GM19193 (cell line): ENCODE data around the gene RPL23.

ENCODE experiments used
- POLR2A ChIP-seq: IDR thresholded peaks from 4 replicates; pipeline ENCODE4 v1.6.1; 2011; ENCODE audit not compliant: insufficient read depth, insufficient read length; ENCODE audit errors: extremely low read depth

Gene RPL23

DNA sequence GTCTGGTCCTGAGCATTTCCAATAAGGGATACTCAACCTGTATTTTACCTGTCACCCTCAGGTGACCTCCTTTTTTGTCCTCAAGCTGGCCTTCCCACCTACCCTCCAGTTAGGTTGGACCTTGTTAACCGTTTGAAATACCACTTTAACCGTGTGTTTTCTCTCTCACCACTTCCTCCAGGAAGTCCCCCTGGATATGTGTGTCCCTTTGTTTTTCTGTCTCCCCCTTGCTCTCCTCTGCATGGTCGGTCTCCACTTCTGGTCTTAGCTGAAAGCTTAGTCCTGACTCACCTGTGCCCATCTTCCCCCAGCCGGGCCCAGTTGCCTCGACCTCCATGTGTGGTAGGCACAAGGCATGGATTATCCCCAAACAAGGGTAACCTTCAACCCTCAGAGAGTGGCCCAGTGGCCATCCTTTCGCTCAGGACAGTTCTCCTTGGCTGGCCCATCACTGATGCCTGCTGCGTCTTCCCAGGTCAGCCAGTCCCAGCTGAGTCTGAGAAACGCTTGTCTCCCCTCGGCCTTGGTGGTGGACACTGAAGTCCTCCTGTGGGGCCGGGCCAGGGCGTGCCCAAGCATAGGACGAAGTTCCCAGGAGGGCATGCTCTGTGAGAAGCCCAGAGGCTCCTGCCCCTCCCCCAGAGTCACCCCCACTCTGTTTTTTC lies 36.4 kb upstream of the RPL23 start:
- no peak for TF ChIP-seq POLR2A

DNA sequence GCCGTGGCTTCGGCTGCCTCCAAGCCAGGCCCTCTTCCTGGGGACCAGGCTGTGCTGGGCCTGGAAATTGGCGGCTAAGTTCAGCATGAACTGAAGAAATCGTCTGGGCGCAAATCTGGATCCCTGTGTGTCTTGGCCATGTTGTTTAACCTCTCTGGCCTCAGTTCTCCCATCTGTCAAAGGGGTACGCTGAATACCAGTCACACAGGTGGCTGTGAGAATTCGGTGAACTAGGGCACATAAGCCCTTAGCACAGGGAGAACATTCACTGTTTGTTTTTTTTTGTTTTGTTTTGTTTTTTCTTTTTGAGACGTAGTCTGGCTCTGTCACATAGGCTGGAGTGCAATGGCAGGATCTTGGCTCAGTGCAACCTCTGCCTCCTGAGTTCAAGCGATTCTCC lies 35.3 kb upstream of the RPL23 start:
- TF ChIP-seq POLR2A, result no peak

DNA sequence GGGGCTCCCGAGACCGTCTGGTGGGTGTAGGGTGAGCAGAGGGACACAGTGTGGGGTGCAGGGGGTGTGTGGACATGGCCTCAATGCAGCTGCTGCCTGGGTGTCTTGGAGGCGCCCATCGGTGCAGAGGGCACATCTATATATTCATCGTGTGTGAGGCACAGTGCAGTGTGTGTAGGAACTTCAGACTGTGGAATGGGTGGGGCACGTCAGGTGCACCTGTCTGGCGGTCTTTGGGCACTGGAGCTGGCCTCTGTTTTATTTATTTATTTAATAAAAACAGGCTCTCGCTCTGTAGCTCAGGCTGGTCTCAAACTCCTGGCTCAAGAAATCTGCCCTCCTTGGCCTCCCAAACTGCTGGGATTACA lies 33.1 kb upstream of the RPL23 start:
- no peak for TF ChIP-seq POLR2A

DNA sequence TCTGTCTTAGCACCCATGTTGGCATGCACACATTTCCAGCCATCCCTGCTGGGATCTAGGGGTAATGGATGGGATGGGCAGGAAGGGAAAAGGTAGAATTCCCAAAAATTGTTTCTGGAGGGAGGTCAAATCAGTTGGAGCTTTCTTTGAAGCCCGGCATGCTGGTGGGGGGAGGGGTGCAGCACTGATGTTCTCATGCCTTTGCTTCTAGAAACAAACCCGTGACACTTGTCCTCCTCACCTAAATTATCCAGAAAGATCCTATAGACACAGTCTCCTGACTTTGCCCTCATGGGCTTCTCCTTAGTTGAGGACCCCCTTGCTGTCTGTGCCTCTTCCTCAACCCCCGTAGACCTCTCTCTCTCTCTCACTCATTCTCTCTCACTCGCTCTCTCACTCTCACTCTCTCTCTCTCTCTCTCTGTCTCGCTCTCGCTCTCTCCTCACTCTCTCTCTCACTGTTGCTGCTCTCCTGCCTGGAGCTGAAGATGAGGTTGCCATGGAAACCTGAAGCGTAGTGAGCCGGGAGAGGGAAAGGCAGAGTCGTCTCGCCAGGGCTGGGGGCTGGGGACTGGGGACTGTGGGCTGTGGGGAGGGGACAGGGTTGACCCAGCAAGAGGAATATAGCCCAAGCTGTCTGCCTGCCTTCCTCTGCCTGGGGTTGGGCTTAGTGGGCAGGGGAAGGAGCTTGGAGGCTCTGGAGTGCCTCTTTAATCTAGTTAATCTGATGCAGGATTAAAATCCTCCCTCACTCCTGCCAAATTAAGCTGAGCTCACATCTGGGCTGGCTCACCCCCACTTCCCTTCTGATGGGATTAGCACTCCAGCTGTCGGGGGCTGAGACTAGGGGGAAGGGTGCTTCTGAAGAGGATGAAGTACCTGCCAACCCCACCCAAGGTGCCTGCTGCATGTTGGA lies 32.5 kb upstream of the RPL23 start:
- no peak for TF ChIP-seq POLR2A

DNA sequence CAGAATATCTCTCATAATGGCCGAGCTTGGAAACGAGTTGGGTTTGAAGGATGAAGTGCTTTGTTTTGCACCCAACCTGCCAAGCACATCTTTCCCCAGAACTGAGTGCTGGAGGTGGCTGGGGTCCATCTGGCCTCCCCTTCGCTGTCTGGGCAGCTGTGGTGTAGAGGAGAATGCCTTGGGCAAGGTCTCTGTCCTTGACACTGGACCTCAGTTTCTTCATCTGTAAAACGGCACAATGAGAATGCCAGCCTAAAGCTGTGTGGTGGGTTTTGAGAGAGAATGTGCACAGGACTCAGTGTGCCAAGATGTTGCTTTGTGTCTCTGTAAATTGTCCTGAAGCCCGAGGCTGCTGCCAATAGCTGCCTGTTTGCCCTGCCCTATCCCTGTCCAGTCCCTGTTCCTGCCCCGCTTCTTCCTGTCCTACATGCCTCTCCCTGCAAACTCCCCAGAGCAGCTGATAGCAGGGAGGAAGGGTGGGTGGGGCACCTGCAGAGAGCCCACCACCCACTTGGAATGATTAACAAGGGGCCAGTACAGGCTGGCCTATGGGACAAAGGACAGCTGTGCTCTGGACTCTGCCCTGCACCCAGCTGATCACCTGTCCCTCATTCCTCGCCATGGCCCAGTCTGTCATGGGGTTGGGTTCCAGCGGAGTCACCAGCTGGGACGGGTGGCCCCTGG lies 31.7 kb upstream of the RPL23 start:
- TF ChIP-seq POLR2A, result no peak

DNA sequence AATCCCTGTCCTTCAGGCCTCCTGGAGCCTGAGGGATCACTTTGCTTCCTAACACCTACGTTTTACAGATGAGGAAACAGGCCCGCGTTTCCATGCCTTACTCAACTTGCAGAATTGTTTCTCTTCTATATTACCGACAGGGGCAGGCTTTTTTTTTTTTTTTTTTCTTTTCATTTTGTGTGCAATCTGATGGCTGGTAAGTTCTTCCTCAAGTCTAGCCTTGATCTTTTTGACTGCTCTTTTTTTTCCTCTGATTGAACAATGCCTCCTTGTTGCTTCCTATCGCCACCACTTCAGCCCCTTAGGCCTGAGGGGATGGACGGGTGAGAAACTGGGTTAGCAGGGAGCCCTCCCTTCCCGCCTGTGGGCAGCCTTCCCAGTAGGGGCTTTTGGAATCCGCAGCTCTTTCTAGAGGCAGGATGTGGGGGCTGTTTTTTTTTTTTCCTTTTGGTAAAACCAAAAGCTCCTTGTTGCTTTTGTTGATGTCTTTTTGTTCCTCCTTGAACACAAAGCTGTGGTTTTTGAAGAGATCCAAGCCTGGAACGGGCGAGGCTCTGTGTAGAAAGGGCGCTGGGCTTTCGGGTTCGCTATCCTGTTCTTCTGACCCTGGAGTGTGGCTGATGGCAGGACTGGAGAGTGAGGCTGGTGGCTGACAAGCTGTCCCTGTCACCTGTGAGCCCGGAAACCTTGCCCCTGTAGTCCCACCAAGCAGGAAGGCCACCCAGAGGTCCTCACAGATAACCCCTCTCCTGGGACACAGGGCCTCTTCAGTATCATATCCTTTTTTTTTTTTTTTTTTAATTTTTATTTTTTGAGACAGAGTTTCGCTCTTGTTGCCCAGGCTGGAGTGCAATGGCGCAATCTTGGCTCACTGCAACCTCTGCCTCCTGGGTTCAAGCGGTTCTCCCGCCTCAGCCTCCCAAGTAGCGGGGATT lies 30.3 kb upstream of the RPL23 start:
- no peak for TF ChIP-seq POLR2A

DNA sequence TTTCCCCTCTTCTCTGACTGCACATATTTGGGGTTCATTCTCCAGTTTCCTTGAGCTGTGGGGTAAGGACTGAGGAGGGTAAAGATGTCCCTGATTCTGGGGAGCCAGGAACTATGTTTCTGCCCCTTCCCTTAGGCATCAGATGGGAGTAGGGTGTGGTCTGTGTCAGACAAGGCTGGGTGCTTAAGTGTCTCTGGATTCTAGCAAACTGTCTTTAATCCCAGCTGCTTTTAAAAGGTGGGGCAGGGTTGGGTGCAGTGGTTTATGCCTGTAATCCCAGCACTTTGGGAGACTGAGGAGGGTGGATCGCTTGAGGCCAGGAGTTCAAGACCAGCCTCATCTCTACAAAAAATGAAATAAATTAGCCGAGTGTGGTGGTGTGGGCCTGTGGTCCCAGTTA lies 29.3 kb upstream of the RPL23 start:
- TF ChIP-seq POLR2A, result no peak

DNA sequence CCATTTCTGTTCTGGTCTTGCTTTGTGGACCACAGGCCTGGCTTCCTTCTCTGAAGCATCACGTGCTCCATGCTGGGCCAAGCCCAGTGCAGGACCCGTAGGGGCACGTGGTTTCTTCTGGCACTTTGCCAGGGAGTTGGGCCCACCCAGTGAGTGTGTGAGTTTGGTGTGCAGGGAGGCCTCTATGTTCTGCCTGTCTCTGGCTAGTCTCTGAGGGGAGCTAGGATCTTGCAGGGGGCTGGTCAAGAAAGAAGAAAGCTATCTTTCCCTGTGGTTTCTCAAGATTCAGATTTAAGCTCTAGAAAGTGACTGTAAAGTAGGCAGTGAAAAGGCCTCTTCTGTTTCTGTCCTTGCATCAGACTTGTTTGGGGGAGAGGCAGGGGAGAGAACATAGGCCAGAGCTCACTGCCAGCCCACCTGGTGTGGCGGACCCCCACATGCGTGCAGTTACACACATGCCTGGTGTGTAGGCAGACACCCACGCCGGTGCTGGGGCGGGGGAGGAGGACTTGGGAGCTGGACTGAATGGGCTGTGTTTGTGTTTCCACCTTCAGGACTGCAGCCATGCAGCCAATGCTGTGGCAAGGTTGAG lies 28.2 kb upstream of the RPL23 start:
- no peak for TF ChIP-seq POLR2A

DNA sequence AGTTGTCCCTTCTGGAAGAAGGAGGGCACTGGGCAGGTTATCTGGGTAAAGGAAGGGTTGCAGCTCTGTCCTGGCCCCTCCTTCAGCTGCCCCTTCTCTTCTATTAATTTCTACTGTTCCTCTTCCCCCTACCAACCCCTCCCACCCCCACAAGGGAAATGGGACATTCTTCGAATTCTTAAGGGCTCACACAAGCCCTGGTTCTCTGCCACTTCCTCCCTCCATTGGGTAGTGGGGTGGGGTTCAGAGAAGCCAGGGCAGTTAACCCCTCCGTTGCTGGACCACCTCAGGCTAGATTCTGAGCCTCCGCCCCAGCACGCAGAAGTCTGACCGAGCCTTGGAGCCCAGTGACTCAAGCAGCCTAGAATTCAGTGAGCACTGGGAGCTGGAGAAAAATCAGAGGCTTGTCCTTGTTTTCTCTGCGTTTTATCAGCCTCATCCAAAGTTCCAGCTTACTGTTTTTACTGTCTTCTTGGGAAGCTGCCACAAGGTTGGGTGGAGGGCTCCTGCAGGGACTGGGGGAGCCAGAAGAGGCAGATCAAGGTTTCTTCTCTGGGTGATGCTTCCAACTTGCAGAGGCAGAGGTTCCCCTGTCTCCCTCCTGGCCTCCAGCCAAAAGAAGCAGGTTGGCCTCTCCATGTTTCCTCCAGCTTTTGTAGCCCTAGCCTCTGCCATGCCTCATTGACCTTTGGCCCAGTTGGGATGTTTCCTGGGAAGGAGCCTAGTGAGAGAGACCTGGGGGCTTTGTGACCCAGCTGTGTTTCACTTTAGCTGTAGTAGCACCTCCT lies 26.6 kb upstream of the RPL23 start:
- no peak for TF ChIP-seq POLR2A

DNA sequence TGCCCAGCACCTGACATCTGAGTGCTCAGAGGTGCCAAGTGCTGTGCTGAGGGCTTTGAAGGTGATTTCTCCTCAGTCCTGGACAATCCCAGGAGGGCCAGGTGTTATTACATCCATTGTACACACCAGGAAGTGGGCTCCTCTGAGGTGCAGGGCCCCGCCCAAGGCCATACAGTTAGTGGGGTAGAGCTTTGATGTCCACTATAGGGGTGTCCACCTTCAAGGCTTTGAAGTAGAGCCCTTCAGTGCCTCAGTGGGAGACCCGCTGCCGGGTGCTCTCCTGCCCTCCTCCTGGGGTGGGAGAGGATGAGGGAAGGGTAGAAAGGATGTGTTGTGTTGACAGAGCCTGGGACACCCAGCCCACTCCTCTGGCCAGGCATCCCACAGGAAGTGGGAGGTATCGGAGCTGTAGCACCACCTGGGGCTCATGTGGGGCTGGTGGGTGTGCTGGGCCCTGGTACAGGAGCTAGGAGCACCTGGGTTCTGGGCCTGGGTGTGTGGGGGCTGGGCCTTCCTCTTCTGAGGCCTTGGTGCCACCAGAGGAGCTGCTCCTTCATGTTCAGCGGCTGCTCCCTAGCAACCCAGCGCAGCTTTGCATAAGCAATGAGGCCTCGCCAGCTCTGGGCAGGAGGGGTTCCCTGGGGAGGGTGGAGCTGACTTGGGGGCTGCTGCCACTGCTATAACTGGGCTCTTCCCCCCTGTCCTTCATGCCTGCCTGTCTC lies 23.8 kb upstream of the RPL23 start:
- TF ChIP-seq POLR2A, result no peak

DNA sequence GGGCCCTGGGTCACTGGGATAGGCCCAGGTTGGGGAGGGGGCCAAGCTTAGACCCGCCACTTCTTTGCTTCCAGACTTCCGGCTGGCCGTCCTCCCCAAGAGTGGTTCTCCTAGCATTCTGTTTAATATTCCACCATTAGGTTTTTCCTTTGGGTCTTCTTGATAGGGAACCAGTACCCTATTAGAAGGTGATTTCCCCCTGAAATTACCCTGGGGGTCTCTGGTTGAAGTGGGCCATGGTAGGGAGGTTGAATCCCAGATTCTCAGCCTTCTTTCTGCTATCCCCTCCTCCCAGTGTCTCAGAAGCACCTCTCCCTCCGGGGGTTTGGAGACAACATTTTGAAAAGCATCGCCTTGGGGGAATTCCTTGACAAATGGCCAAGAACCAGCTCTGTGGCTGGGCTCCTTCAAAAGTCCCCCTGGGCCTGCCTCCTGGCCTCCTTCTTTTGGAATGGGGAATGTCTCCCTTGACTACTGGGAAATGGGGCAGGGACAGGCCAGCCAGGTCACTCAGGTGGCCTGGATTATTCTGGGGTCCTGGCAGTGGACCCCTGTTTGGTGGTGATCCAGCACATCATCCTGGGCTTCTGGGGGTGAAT lies 22.1 kb upstream of the RPL23 start:
- no peak for TF ChIP-seq POLR2A
